CD4-positive, alpha-beta T cell treated with Interleukin-12 subunit alpha and Interleukin-12 subunit beta, for 1 hour (primary cell): ENCODE measurements around the gene IMMP2L.

Source experiments
- DNase-seq: peaks from one replicate; pipeline ENCODE4 v3.0.0-alpha.2; 2020

The IMMP2L gene

GRCh38 chr7:111056371-111056770, 505.9 kb downstream of the IMMP2L start:
- DNase-seq = no peak

GRCh38 chr7:111053035-111053434, 509.3 kb downstream of the IMMP2L start:
- no peak for DNase-seq

DNA sequence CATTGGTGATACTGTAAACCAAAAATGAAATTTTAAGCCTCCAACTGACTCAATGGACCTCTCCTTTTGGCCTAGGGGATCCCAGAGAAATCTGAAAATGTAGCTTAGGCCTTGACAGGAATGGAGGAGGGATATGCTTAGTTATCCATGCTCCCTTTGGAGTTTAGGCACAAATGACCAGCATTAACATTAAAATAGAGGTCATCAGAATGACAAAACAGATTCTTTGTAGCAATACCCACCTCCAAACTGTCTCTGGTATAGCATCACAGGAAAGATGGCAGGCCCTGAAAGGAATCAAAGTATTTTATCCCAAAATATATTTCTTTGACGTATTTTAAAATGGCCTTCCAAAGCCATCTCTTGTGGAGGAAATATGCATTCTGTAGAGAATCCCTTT, 510.5 kb downstream of the IMMP2L start:
- no peak for DNase-seq

- no peak for DNase-seq
These were observed 511.3 kb downstream of the IMMP2L start for GRCh38 chr7:111050875-111051416.

- DNase-seq = no peak
These were observed 512.2 kb downstream of the IMMP2L start for GRCh38 chr7:111049971-111050680.

DNA sequence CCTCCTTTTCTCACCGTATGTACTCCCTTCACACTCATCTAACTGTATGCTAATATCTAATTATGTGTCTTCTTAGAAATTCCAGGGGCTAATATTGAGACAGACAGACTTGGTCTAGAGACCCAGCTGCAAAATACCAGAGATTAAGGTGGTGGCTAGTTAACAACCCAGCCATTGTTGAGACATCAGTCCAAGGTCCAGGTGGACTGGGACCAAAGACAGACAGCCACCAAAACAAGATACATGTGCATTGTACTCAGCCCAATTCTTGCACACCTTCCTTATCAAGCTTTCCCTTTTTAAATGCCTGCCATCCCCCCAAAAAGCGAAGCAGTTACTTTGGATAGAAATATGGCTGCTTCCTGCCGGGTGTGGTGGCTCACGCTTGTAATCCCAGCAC, 514.7 kb downstream of the IMMP2L start:
- DNase-seq = no peak

GRCh38 chr7:111045449-111045848, 516.8 kb downstream of the IMMP2L start:
- DNase-seq = no peak

DNA sequence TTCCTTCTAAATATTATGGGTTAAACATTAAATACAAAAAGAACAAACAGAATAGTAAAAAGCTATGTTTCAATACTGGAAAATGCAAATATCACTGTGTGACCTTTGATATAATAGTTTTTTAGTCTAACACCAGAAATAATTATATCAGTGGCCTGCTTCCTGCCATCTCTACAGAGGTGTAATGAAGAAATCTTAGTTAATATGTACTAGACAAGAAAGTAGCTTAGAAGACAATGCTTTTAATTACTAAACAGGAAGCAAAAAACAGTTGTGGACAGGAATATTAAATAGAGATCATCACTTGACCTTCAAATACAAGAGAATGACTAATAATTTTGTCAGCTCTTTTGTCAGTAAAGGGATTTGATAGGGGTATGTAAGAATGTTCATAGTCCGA, 518.7 kb downstream of the IMMP2L start:
- no peak for DNase-seq

GRCh38 chr7:111042842-111043241, 519.5 kb downstream of the IMMP2L start:
- DNase-seq = no peak

- no peak for DNase-seq
These were observed 520.7 kb downstream of the IMMP2L start for GRCh38 chr7:111041577-111041976.

DNA sequence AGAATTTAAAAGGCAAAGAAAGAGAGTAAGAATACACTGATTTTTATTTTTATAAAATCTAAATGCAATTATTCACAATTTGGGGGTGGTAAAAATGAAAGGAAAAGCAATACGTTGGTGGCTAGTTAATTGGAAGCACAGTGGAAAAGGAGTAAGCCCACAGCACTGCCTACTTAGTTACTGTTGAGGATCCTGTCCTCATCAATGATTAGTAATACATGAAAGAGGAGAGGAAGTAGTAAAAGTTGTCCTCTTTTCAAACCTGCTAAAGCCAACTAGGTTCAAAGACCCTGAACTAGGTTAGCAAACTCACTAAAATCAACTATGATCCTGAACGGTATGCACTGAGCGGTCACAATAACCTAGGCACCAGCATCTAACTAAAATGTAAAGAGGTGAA, 524.1 kb downstream of the IMMP2L start:
- DNase-seq = no peak

GRCh38 chr7:111031916-111032315, 530.4 kb downstream of the IMMP2L start:
- no peak for DNase-seq

DNA sequence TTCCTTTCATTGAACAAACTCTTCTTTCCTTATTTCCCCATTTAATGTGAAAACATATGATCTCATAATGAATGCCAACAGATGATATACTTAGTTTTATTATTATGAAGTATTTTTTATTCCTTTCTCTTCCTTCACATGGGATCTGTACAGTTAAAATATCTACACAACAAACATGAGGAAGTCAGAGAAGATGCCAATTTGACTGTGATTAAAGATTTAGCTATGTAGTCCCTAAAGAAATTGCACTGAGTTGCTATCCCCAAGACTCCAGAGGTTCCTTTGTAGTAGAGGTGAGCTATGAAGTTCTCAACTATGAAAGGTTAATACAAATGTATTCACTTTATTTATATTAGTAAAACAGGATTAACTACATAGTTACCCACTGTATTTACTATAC, 532.0 kb downstream of the IMMP2L start:
- no peak for DNase-seq

GRCh38 chr7:111029574-111030251, 532.6 kb downstream of the IMMP2L start:
- DNase-seq = no peak

GRCh38 chr7:111029141-111029572, 533.1 kb downstream of the IMMP2L start:
- DNase-seq = no peak

- no peak for DNase-seq
These were observed 534.9 kb downstream of the IMMP2L start for GRCh38 chr7:111027396-111027795.

DNA sequence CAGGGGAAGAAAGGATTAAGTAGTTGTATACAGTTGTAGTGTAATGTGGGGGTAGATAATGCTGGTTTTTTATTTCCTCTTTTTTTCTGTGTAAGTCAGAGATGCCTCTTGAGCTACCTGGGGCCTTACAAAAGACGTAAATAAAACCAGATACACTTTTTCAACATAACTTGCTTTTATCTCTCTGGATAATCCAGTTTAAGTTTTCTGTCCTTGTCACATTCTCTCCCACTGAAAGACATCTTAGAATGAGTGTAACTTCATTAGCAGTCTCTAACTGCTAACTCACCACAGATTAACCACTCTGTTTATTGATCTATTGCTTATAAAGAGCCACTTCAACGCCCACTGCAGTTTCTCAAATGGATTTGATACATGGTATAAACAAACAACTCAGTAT, 535.5 kb downstream of the IMMP2L start:
- DNase-seq = no peak

DNA sequence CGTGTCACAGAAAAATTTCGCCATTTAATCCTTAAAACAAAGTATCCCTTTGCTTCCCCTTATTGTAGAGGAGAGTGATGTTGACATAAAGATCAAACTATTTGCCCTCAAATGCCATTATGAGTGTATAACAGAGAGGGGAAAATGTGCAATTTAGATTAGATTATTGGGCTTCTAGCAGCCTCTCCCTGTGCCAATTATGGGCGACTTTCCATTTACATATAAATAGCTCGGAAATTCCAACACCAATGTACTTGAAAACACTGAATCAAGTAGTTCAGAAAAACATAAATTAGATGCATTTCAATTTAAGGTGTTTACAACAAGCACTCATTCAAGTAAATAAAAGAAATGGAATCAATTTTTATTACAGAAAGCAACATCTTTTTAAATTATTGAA, 535.9 kb downstream of the IMMP2L start:
- DNase-seq = no peak

DNA sequence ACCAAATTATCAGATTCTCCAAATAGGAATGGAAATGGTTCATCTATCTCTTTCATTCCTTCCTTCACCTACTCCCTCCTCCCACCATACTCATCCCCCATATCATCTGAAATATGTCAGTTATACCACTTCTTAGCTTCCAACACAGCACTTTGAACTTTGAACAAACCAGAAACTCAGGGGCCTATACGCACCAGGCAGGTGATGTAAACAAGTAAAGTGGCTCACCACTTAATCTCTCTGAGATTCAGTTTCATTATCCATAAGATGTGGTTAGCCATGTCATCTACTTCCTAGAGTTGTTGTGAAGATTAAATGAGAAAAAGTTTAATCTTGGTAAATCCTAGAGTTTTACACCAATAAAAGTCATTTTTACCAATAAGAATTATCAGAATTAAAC, 537.3 kb downstream of the IMMP2L start:
- peak; percentile 41 for DNase-seq

GRCh38 chr7:111018960-111019736, 543.1 kb downstream of the IMMP2L start:
- DNase-seq = no peak

GRCh38 chr7:111018447-111018846, 543.8 kb downstream of the IMMP2L start:
- no peak for DNase-seq

- no peak for DNase-seq
These were observed 548.2 kb downstream of the IMMP2L start for GRCh38 chr7:111014079-111014478.
